GM19438 (cell line): Measurements from ENCODE around the gene SOX10.

Experiments
- ATAC-seq: cut with Tn5 transposase; IDR thresholded peaks from one replicate; pipeline ENCODE4 v1.9.1; 2021; ENCODE audit warnings: low read depth; ENCODE audit not compliant: unreplicated experiment

SOX10 gene

DNA sequence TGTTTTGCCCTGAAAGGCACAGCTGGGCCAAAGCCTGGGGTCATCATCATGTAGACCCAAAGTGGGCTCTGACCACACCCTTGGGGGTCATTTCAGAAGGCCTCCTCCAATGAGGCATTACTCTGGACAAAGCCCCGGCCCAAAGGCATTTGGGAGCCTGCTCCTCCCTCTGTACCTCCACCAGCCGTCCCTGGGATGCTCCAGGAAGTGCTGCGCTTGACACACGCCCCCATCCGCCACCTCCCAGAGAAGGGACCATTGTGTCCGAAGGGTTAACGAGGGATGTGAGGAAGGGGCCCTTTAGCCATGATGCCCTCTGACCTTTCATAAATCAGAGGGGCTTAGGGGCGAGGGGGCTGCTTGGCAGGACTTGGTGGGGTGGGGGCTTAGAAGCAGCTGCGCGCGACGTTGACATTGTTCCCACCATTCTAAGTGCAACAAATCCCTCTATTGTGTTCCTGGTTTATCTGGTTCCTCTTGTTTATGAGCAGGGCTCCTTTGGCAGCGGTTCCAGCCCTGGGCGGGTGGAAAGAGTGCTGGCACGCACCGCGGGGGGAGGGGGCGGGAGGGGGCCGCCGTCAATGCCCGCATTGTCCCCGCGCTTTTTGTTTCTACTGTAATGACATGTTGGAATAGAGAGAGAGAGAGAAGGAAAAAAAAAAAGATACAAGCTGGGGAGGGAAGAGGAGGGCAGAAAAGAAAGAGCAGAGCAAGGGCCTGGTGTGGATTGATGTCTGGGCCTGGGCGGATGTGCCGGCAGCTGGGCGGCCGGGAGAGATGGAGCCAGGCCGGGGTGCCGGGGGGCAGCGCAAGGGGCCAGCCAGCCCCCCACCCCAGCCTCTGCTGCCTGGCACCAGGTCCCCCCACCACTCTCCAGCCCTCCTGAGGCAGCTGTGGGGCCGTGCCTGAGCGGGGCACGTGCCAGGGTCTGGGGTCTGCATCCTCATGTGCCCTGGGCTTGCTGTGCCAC, 32.1 kb upstream of the SOX10 start:
- no peak for ATAC-seq

GRCh38 chr22:38014083-38014482, 29.7 kb upstream of the SOX10 start:
- no peak for ATAC-seq

DNA sequence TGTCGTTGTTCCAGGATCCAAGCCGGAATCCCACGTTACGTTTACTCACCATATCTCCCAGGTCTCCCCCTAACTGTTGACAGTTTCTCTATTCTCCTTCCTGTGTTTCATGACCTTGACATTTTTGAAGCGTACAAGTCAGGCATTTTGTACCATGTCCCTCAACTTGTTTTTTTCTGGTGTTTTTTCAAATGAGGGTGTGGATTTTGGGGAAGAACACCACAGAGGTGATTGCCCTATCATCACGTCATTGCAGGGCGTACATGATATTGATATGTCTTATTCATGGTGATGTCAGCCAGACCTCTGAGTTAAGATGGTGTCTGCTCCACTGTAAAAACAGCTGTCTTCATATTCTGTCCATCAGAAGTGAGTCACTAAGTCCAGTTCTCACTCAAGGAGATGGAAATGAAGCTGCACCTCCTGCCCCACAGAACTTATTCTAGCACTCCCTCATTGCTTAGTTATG, 28.3 kb upstream of the SOX10 start:
- no peak for ATAC-seq

DNA sequence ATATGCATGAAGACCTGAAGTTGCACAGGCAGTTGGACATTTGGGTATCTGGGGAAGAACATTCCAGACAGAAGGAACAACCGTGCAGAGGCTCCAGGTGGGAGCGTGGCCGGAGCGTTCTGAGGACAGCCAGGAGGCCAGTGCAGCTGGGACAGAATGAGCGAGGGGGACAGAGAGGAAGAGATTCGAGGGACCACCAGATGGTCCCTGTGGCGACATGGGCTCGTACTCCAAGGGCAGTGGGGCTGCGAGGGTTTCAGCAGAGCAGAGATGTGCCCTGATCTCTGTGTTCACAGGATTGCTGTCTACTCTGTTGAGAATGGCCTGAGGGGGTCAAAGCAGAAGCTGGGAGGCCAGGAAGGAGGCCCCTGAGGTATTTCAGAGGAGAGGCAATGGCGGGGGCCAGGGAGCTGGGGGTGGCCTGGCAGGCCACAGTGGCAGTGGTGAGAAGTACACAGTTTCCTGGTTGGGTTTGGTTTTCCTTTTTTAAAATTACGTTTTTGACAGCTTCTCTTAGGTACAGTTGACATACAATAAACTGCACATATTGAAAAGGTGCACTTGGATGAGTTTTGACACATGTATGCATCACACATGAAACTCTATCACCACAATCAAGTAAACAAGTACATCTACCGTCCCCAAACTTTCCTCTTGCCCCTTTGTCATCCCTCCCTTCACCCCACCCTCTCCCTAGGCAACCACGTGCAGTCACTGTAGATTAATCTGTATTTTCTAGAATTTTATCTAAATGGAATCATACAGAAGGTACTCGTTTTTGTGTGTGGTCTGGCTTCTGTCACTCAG, 24.8 kb upstream of the SOX10 start:
- no peak for ATAC-seq

DNA sequence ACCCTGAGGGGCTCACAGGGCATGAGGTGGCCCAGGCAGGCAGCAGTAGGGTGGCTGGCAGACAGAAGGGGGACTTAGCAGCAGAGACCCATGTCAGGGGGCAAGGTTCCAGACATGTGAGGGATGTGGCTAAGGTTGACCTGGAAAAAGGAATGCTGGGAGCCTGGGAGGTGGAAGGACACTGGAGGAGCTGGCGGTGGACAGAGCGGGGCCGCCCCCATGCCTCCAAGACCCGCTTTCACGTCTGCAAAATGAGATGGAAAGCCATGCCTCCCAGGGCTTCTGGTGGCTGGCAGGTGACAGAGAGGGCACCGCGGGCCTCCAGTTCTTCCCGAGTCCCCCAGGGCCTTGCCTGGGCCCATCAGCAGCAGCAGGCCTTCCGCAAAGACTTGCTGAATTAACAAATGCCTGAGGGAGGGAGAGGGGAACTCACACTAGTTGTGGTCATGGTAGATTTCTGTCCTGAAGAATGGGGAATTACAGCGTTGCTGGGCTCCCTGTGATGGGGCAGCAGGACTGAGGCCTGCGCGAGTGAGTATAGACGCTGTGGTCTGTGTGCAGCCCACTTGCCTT, 23.1 kb upstream of the SOX10 start:
- no peak for ATAC-seq

DNA sequence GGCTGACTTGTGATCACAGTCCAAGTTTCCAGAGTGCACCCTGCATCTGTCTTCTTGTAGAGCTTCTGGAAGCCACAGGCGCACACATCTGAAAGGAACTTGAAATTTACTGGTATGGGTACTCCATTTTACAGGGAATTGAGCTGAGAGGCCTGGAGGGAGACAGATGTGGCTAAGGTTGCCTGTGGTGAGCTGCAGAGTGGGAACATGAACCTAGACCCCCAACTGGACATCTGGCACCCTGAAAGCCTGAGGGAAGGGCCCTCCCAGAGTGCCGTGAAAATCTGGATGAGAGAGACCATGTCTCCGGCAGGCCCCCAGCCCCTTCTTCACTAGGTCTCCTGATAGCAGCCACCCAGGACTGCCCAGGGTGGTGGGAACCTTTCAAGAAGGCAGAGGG, 22.6 kb upstream of the SOX10 start:
- no peak for ATAC-seq

- no peak for ATAC-seq
These were observed 21.6 kb upstream of the SOX10 start for GRCh38 chr22:38005943-38006342.

GRCh38 chr22:37999640-38000272, 15.4 kb upstream of the SOX10 start:
- no peak for ATAC-seq

DNA sequence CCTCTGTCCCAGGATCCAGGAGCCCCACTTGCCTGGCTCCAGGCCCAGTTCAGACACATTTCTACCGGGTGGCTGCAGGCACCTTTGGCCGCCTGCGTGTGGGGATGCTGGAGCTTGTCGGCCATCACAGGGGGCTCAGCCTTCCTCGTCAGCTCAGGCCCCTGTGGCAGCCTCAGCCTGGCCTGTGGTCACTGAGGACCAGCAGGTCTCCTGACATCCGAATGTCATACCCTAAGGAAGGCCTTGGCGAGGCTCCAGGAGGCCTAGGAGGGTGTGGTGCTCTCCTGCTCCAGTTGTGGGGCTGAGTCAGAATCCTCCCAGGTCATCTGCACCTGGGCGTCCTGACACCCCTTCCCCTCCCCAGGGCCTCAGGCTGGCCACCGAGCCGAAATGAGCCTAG, 14.9 kb upstream of the SOX10 start:
- ATAC-seq, result no peak

- ATAC-seq, result no peak
These were observed 14.2 kb upstream of the SOX10 start for GRCh38 chr22:37998543-37998942.

- ATAC-seq, result no peak
These were observed 12.3 kb upstream of the SOX10 start for GRCh38 chr22:37996515-37997246.

- ATAC-seq, result no peak
These were observed 11.7 kb upstream of the SOX10 start for GRCh38 chr22:37996079-37996478.

- no peak for ATAC-seq
These were observed 11.1 kb upstream of the SOX10 start for GRCh38 chr22:37995460-37995859.

GRCh38 chr22:37994982-37995381, 10.6 kb upstream of the SOX10 start:
- ATAC-seq, result no peak

GRCh38 chr22:37994049-37994448, 9.7 kb upstream of the SOX10 start:
- ATAC-seq, result no peak

DNA sequence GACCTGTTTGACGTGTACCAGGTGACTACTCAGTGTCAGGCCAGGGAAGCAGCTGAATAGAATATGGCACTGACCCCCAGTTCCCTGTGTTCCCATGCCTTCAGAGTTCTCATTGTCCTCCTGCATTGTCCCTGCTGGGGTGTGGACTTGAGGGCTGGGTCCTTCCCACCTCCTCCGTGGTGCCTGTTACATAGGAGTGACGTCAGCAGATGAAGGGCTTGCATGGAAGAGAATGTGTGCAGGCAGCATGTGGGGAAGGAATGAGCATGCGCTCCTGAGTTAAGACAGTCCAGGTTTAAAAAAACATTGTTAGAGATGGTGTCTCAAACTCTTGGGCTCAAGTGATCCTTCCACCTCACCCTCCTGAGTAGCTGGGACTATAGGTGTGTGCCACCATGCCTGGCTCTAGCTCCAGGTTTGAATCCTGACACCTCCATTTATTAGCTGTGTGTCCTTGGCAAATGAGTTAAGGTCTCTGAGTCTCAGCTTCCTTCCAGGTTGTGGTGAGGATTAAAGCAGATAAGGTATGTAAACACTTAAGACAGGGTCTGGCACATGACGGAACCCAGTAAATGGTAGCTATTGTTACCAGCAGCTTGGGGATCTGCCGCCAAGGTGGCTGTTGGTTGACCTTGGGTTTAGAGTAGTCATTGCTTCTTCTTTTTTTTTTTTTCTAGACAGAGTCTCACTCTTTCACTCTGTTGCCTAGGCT, 7.5 kb upstream of the SOX10 start:
- ATAC-seq, result no peak

GRCh38 chr22:37990862-37991261, 6.5 kb upstream of the SOX10 start:
- no peak for ATAC-seq

DNA sequence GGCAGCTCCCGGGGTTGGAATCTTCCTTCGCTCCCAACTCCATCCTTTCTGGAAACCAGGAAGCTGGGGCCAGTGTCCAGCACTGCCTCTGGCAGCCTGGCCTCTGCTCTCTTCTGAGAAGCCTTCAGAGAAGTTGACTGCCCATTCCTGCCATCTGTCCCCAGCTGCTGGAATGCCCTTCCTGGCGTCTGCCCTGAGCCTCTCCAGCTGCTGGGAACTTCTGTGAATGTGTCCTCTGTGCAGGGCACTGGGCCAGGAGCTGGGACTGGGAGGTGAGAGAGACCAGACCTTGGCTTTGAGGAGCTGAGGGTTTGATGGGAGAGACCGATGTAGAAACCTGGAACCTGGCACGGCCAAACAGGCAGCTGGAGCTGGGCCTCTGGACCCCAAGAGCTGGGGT, 5.9 kb upstream of the SOX10 start:
- ATAC-seq, result no peak
